GM21381 (cell line): Measurements from ENCODE around the gene CMTM1.

Source experiments
- ATAC-seq: cut with Tn5 transposase; IDR thresholded peaks from one replicate; pipeline ENCODE4 v1.9.1; 2021; ENCODE audit warnings: mild to moderate bottlenecking, moderate library complexity; ENCODE audit not compliant: unreplicated experiment

CMTM1 gene

GRCh38 chr16:66566051-66566901 is at the start of gene CMTM1:
Gene CMTM1, plus strand, starts transcription at chr16:66566439. Its CDS starts 75 bp downstream, at chr16:66566514.
- no peak for ATAC-seq

- no peak for ATAC-seq
Observed at GRCh38 chr16:66516509-66516807, 49.8 kb upstream of the CMTM1 start.

GRCh38 chr16:66516808-66517585 is 49.2 kb upstream of the CMTM1 start:
- ATAC-seq: peak; percentile 95

- ATAC-seq: no peak
Observed at GRCh38 chr16:66517586-66518263, 48.5 kb upstream of the CMTM1 start.

GRCh38 chr16:66519482-66520373 is 46.5 kb upstream of the CMTM1 start:
- no peak for ATAC-seq

- no peak for ATAC-seq
Observed at GRCh38 chr16:66520406-66521170, 45.7 kb upstream of the CMTM1 start.

GRCh38 chr16:66521252-66521713 is 45.0 kb upstream of the CMTM1 start:
- ATAC-seq: no peak

GRCh38 chr16:66521951-66522771 is 44.1 kb upstream of the CMTM1 start:
- ATAC-seq: peak; percentile 70

GRCh38 chr16:66522816-66523590 is 43.2 kb upstream of the CMTM1 start:
- no peak for ATAC-seq

- peak; percentile 35 for ATAC-seq
Observed at GRCh38 chr16:66523861-66524354, 42.3 kb upstream of the CMTM1 start.

GRCh38 chr16:66524601-66525164 is 41.6 kb upstream of the CMTM1 start:
- ATAC-seq: peak; percentile 50

- no peak for ATAC-seq
Observed at GRCh38 chr16:66525396-66526180, 40.7 kb upstream of the CMTM1 start.

- ATAC-seq: no peak
Observed at GRCh38 chr16:66528294-66528693, 37.9 kb upstream of the CMTM1 start.

- no peak for ATAC-seq
Observed at GRCh38 chr16:66529475-66529874, 36.8 kb upstream of the CMTM1 start.

GRCh38 chr16:66534376-66534799 is 31.9 kb upstream of the CMTM1 start:
- no peak for ATAC-seq

- ATAC-seq: no peak
Observed at GRCh38 chr16:66536525-66536924, 29.7 kb upstream of the CMTM1 start.

GRCh38 chr16:66537236-66537635 is 29.0 kb upstream of the CMTM1 start:
- ATAC-seq: no peak
